HEK293T (cell line): ENCODE results near the gene TMPRSS9.

Source experiments
- CTCF ChIA-PET: fragments of 350-600 bp; formaldehyde crosslinking; extraction: SDS; loops from one replicate; lab custom pipeline; 2021; ENCODE audit warnings: antibody characterized with exemption, inconsistent platforms; lab: Yijun Ruan, JAX
- POLR2A ChIA-PET: fragments of 350-600 bp; formaldehyde crosslinking; extraction: SDS; loops from one replicate; lab custom pipeline; 2020; ENCODE audit warnings: antibody characterized with exemption, inconsistent platforms; lab: Yijun Ruan, JAX
- DNase-seq: peaks from one replicate; pipeline ENCODE4 v3.0.0; 2012; ENCODE audit warnings: mixed read lengths; ENCODE audit errors: extremely low spot score
- ARNT ChIP-seq: fragments of 450-650 bp; IDR thresholded peaks from 2 replicates; pipeline ENCODE4 v1.6.1; 2017; ENCODE audit warnings: mild to moderate bottlenecking
- BHLHE40 ChIP-seq: fragments of 450-650 bp; IDR thresholded peaks from 2 replicates; pipeline ENCODE4 v1.6.1; 2016; ENCODE audit warnings: mild to moderate bottlenecking, moderate library complexity, borderline replicate concordance
- CTBP1 ChIP-seq: fragments of 450-650 bp; IDR thresholded peaks from 2 replicates; pipeline ENCODE4 v1.6.1; 2016; ENCODE audit warnings: borderline replicate concordance
- ELF4 ChIP-seq: fragments of 450-650 bp; IDR thresholded peaks from 2 replicates; pipeline ENCODE4 v1.6.1; 2017; ENCODE audit warnings: antibody characterized with exemption
- FOXA1 ChIP-seq: fragments of 450-650 bp; IDR thresholded peaks from 2 replicates; pipeline ENCODE4 v1.6.1; 2016; ENCODE audit warnings: mild to moderate bottlenecking
- FOXK2 ChIP-seq: fragments of 450-650 bp; IDR thresholded peaks from 2 replicates; pipeline ENCODE4 v1.6.1; 2016; ENCODE audit warnings: mild to moderate bottlenecking
- L3MBTL2 ChIP-seq: fragments of 450-650 bp; conservative IDR thresholded peaks from 2 replicates; pipeline ENCODE4 v1.6.1; 2016; ENCODE audit warnings: mild to moderate bottlenecking
- NFRKB ChIP-seq: fragments of 450-650 bp; IDR thresholded peaks from 2 replicates; pipeline ENCODE4 v1.6.1; 2016; ENCODE audit warnings: mild to moderate bottlenecking, moderate library complexity
- SP1 ChIP-seq: fragments of 450-650 bp; IDR thresholded peaks from 2 replicates; pipeline ENCODE4 v1.6.1; 2017
- TARDBP ChIP-seq: fragments of 450-650 bp; IDR thresholded peaks from 2 replicates; pipeline ENCODE4 v1.6.1; 2016
- ZNF384 ChIP-seq: fragments of 450-650 bp; IDR thresholded peaks from 2 replicates; pipeline ENCODE4 v1.6.1; 2016
- TF ChIP-seq, protein P1 (sequence below): fragments of 450-650 bp; IDR thresholded peaks from 2 replicates; pipeline ENCODE4 v1.6.1; 2016

Gene TMPRSS9

DNA sequence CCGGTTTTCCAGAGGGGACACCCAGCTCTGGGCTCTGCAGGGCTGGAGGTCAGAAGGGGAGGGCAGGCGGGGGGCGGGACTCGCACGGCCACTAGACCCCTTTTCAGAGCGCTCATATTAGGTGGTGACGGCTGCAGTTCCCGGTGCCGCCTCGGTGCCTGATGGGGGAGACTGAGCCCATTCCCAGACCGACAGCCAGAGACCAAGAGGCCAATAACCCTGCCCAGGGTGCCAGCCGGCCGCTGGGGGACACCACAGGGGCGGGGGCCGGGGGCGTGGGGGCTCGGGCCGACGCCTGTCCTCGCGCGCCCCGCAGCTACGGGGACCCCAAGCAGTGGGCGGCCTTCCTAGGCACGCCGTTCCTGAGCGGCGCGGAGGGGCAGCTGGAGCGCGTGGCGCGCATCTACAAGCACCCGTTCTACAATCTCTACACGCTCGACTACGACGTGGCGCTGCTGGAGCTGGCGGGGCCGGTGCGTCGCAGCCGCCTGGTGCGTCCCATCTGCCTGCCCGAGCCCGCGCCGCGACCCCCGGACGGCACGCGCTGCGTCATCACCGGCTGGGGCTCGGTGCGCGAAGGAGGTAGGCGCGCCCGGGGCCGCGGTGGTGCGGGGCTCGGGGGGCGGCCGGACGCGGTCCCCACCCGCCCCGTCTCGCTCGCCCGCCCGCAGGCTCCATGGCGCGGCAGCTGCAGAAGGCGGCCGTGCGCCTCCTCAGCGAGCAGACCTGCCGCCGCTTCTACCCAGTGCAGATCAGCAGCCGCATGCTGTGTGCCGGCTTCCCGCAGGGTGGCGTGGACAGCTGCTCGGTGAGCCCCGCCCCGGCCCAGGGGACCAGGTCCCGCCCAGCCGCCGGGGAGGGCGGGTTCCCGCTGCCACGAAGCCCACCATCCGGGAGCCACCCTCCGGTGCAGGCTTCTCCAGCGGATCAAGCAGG lies 64.9 kb downstream of the TMPRSS9 start:
- TF ChIP-seq ZNF384 (no peak), L3MBTL2 (no peak)
- CTCF ChIA-PET, result no interaction called here
- POLR2A ChIA-PET, result interaction anchor here (1.2 to 3.6 kb wide), 2 partner anchors 32 kb away, joined by 3 to 22 read pairs; partner anchors contain the start of gene LMNB2
- DNase-seq, result no peak

DNA sequence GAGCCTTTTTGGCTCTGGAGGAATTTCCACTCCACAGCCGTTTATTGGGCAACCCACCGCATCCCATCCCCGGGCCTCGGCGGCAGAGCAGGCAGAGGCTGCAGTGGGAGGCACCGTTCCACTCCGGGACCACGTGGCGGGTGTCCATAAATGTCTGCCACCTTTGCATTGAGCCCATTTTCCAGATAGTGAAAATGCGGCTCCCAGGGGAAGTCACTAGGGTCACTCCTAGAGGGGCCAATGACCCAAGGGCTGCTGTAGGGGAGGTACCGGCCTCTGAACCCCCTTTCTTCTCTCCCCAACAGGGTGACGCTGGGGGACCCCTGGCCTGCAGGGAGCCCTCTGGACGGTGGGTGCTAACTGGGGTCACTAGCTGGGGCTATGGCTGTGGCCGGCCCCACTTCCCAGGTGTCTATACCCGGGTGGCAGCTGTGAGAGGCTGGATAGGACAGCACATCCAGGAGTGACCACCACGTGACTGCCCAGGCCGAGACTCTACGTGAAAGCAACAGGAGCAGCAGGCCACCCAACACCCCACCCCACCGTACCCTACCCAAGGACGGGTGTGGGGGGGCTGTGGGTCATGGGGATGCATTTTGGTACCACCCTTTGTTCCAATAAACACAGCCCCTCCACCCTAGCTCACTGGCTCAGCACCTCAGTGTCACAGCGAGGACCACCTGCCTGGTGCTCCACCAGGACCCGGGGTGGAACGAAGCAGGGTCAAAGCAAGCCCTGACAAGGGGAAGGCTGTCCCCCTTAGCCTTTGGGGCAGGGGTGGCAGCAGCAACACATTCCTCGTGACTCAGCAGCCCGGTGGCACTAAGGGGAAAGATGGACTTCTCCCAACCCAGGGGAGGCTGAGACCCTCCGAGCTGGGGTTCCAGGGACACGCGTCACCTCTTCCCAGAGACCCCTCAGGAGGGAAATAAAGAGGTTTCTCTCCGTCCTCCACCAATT lies 65.8 kb downstream of the TMPRSS9 start:
- no peak for DNase-seq
- POLR2A ChIA-PET, result interaction anchor here (1.1 to 3.6 kb wide), 2 partner anchors 31 to 50 kb away, joined by 3 to 22 read pairs; partner anchors contain the start of genes GADD45B and LMNB2
- TF ChIP-seq BHLHE40 (no peak), NFRKB (no peak), ZNF384 (no peak), ELF4 (no peak), CTBP1 (no peak), FOXA1 (no peak)
- TF ChIP-seq, protein P1, sequence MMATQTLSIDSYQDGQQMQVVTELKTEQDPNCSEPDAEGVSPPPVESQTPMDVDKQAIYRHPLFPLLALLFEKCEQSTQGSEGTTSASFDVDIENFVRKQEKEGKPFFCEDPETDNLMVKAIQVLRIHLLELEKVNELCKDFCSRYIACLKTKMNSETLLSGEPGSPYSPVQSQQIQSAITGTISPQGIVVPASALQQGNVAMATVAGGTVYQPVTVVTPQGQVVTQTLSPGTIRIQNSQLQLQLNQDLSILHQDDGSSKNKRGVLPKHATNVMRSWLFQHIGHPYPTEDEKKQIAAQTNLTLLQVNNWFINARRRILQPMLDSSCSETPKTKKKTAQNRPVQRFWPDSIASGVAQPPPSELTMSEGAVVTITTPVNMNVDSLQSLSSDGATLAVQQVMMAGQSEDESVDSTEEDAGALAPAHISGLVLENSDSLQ, result no peak
- CTCF ChIA-PET, result no interaction called here

DNA sequence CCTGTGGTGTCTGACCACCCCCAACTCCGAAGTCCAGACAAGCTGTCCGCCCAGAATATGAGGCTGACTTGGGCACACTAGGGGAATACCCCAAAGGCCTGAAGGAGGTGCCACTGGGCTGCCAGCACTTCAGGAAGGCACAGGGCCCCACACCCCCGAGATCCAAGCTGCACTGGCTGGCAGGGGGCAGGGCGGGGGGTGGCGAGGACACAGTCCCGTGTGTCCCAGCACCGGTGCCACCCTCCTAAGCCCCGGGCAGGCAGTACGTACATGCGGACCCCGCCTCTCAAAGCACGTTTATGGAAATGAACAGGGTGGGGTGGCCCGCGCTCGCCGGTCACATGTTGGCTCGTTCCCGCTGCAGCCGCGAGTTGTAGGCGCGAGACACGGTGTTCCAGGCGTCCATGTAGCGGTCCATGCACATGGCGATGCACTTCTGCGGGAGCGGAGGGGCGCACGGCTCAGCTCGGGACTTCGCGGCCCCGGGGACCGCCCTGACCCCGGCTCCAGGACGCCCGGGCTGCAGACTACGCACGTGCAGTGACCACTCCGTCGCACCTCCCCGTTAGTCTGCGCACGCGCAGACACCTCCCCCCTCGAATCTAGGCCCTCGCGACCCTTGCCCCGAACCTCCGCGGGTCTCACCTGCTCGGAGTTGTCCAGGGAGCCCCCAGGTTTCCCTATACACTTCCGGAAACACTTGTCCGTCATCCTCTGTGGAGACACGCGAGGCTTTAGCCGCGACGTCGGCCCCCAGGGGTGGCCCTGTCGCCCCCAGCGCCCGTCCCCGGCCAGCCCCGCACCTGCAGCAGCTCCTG lies 66.8 kb downstream of the TMPRSS9 start:
- peak; percentile 70 for DNase-seq
- CTCF ChIA-PET, result interaction anchor here (0.6 to 1.1 kb wide), 2 partner anchors 20 to 36 kb away, joined by 3 to 5 read pairs; no protein-coding TSS in a partner anchor
- POLR2A ChIA-PET, result interaction anchor here (0.9 to 3.6 kb wide), 8 partner anchors 16 to 61 kb away, joined by 3 to 22 read pairs (median 4); partner anchors contain the start of genes GADD45B and LMNB2
- TF ChIP-seq L3MBTL2, result peak; percentile 96; the same call in 1 of the 2 replicates
- no peak for TF ChIP-seq ELF4

DNA sequence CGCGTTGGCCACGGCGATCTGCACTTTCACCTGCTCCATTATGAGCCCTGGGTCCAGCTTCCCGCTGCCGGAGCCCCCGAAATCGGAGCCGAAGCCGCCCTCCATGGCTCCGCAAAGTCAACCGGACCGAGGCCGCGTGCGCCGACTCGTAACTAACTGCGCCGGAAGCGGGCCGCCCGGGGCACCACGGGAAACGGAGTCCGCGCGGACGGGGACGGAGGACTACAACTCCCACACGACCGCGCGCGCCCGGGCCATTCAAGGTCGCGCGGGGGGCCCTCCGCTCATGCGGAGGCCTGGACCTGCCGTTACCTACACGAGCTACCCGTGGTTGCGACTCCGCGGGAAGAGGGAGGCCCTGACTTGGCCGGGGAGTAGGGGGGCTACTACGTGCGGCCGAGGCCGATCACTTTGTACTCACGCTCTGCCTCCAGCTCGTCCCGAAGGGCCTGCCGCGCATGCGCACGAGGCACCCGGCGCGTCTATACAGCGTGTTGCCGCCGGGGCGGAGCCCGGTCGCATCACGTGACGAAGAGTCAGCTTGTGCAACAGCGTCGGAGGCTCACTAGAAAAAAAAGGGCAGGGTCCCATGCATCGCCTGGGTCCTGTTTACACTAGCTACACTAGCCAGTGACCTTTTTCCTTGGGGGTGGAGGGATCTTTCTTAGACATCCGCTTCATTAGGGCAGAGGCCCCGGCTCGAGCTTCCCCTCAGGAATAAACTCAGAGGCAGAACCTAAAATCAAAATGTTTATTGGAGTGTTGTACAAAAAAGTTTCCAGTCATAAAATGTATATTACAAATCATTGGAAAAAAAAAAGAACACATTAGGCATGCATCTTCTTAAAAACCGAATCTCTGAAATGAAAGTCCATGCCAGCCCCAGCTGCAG lies 67.6 kb downstream of the TMPRSS9 start, which contains the start of gene TIMM13:
Gene TIMM13 (minus strand): TSS at position 158 of the 892 bp plus-strand sequence. CDS start 53 bp downstream, at position 105.
- TF ChIP-seq SP1 (no peak), ELF4 (peak; percentile 56; the same call in 1 of the 2 replicates), FOXK2 (peak; percentile 68; the same call in 1 of the 2 replicates), ZNF384 (peak; percentile 88), TARDBP (no peak)
- DNase-seq, result peak; percentile 95
- CTCF ChIA-PET, result interaction anchor here (0.6 to 1.9 kb wide), 4 partner anchors 21 to 184 kb away, joined by 3 to 12 read pairs (median 4); no protein-coding TSS in a partner anchor
- POLR2A ChIA-PET, result interaction anchor here (0.5 to 3.6 kb wide), 13 partner anchors 9 to 183 kb away, joined by 3 to 22 read pairs (median 3); partner anchors contain the start of genes GADD45B, LMNB2, LSM7 and SPPL2B

DNA sequence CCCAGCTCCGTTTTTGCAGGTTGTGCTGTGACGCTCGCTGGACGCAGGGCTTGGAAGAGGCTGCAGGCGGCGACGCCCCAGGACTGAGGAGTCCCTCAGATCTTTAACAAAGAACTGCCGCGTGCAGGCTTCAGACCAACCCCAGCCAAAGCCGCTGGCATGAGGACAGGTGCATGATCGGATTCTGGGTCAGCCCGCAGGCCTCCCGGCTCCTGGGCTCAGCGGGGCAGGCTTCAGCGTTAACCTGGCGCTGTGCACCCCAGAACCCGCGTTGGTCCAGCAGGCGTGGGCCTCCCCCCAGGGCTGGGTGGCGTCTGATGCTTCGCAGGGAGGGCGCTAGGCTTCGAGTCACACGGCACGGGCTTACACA lies 68.2 kb downstream of the TMPRSS9 start:
- DNase-seq, result no peak
- ChIA-PET POLR2A (interaction anchor here (0.5 to 3.6 kb wide), 12 partner anchors 9 to 183 kb away, joined by 3 to 22 read pairs (median 4); partner anchors contain the start of genes GADD45B, LMNB2, LSM7 and SPPL2B), CTCF (interaction anchor here (1.1 to 1.9 kb wide), 3 partner anchors 22 to 183 kb away, joined by 3 to 12 read pairs (median 4); no protein-coding TSS in a partner anchor)
- no peak for TF ChIP-seq ARNT
- TF ChIP-seq, protein P1, result no peak
